ENCODE measurements around the gene FILIP1L.

FILIP1L gene

DNA sequence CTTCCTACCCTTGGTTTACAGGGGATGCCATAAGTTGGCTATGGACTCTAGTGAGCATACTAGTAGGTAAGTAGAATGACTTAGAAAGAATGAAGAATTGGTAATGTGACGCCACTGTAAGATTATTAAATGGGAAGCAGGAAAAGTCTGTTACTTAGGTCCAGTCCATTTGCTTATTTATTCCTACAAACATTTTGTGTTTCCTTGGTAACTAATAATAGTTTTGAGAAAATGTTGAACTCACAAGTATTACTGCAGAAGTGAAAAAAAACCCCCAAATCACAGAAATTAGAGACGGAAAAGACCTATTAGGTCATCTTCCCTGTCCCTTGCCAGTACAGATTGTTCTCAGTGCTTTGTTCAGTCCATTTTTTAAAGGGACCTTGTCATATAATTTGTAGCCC lies 233.2 kb downstream of the FILIP1L start:
- DNase-seq, result no peak

DNA sequence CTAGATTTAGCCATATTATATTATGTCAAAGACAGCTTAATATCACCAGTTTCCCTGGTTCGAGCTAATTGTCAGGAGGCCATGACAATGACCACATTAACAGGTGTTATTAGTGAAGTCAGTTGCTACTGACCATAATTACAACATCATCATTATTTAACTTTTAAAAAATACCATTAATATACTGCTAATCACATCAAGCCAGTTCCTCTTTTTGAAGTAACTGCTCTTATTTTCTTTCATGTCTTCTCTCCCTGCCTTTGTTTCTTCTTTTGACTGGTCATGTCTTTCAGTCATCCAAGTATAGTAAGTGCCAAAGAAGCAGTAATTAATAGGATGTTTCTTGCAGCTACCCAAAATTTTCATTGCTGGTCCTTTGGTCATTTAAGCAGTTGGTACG lies 235.0 kb downstream of the FILIP1L start:
- no peak for DNase-seq

DNA sequence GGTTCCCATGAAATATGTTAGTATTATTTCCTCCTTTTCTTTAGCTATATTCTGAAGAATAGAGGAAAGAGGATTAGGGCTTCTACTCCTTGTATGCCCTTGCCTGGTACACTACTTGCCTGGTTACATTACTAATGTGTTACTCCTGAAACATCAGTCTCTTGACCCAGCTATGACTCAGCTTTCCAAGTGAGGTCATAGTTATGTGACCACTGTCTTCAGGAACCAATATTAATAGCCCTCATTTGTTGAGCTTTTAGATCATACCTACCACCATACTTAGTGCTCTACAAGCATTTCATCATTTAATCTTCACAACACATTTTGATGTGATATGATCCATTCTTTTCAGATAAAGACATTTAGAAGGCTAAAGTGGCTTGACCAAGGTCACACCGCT lies 236.3 kb downstream of the FILIP1L start:
- no peak for DNase-seq

DNA sequence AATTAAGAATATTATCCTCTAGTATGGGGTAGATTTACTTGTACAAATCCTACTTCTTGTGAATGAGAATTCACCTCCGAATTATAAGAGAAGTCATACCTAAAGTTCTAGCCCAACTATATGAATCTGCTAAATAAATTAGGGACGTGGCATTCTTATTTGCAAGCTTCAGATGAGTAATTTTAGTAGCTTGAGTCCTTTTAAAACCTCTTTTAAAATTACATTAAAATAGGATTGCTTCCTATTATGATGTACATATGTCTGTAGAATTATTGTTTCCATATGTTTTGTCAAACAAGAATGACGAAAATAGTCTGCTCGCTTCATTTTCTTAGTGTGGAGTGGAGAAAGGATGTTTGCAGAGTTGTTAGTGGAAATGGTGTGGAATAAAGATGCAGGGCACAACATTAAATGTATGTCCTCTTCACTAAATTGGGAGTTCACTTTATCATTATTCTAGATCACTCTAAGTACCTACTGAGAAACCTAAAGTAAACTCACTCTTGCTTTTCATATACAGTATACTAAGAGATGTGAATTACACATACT lies 237.2 kb downstream of the FILIP1L start:
- DNase-seq, result no peak

DNA sequence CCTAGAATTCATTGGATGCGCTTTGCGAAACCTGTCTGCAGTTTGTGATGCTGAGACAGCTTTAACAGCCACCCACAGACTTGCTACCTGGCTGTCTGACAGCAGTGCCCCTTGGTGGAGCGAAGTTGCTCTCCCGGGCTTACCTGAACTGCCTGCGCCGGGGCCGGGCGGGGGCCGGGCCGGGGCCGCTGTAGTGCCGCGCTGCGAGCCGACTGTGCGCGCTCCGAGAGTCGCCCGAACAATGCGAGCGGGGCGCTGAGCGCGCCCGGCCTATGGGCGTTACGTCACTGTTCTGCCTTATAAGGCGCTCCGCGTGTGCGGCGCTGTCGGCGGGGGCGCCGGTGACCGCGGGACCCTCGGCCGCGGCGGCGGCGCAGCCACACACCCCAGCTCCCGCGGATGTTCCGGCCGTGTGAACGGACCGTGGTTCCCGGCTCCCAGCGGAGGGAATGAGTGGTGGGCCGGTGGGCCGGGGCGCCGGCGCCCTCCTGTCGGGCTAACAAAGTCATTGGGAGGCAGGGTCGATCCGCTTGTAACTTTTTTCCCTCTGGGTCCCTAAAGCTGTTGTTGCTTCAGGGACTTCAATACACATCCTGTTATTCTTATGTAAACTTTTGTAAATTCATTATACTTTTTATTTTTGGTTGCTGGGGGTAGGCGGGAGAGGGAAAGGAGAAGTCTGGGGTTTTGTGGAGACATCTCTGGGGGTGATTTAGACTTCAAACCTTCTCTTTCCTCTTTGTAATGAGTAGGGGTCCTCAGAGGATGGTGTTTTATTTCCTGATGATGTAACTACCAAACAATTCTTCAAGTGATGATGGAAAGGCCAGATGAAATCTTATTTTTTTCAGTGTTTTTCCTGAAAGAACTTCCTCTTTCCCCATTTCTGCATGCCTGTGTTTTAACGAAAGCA lies 238.1 kb downstream of the FILIP1L start:
- peak; percentile 69 to 77 for DNase-seq

DNA sequence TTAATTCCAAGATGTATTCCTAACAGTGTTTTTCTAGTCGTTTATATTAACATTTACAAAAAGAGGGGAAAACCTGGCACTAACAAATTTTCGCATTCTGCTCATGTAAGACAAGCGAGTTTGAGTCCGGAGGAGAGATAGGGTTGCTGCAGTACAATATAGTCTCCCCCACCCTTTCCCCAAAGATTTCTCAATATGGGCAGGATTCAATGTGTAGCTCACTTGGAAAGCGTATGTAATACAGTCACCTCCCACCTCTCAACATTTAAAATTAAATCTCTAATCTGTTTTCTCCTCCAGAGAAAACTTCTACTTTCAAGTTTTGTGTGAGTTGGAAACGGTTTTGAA lies 238.7 kb downstream of the FILIP1L start:
- DNase-seq, result peak; percentile 69 to 72

DNA sequence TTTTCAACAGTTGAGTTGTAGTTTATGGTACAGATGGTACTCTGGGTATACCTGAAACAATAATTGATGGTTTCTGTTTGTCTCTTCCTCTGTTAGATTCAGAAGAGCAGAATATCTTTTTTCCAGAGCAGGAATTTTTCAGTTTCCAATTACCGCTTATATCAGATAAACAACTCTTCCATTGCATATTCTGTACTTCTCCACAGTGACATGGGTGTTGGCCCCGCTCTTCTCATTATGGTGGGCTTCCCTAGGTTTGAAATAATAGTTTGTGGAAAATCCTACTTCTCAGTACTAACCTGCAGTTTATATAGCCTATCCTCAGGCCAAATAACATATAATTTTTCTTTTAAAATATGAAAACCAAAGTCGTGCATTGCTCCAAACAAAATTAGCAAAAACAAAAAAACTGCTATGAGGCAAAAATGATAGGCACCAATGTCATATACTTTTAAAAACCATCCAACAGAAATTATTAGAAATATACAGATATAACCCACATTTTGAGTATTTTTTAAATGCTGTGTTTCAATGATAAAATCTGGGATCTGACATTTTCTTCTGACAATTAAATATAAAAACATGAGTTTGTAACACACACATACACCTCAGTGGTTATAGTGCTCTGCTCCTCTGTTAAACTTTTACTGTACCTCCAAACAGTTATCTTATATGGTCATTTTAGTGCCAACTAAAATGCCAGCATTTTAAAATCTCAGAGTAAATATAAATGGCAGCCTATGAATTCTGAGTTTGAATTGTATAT lies 239.9 kb downstream of the FILIP1L start:
- DNase-seq, result no peak

DNA sequence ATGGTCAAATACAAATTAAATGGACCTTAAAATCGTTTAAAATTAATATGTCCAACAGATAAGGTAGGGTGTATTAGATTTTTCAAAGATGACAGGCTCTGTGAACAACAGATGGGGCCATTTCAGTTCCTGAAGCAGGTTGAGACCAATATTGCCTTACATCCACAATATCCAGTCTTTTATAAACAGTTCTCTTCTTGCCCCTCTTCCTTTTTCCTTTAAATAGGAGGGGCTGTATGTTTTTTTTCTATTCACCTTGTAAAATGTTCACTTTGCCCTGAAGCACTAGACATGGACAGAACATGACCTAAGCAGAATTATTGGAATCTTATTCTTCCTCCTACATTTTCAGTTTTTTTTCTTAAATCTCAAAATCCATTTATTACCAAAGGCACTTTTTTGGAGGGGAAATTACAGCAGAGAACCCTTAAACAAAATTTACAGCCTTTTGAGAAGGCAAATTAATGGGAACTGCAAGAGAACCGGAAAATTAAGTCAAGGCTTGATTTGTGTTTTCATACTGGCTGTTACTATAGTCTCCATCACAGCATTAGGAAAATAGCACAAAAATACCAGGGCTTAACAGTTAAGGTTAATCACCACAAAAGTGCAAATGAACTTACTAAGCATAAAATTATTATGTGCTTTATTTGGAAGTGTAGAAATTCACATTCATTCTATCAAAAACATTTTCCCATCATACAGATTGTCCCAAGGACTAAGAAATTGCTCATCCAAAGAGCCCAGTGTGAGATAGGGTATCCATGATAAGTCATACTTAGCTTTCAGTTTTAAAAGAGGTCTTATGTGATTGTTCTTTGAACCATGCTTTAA lies 240.8 kb downstream of the FILIP1L start:
- no peak for DNase-seq

DNA sequence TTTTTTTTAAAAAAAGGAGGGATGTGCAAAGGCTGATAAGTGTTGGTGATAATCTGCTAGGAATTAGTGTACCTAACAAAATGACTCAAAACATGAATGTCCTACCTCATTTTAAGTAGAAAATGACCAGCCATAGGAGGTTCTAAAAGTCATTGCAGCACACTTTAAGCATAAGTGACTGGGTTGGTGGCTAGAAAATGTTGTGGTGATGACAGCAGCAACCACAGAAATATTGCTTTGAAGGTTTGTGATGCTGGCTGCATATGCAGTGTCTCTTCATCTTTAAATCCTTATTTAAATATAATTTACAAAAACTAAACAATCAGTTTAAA lies 241.4 kb downstream of the FILIP1L start:
- no peak for DNase-seq

DNA sequence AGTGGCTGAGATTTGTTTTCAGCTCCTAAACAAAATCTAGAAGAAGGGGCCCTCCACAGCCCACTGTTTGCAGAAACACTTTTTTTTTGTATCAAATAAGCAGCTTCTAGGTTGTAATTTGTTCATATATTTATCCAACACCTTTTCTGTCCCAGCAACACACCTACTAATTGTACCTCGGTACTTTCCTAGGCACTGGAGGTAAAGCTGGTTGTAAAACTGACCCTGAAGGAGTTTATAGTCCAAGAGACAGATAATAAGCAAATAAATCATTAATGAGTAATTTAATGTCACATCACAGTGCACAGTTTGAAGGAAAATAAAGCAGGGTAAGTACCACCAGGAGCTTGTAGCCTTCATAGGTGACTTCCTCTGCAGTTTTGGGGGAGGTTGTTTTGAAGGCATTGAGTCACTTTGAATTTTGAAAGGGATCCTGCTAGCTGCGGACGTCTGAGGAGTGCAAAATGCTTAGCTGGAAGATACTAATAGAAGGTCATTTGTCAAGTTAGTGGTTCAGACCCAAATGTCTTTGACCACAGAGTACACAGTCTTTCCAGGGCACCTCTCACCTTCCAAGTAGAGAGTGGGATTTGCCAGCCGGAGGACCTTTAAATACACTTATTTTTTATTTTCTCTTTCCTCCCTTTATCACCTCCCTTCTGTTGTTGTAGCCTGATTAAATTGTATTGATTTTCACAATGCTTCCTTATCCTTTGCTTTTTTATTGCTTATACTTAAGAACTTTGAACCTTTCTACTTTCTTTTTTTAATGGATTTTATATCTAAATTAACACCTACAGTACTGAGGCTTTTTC lies 242.9 kb downstream of the FILIP1L start:
- no peak for DNase-seq

DNA sequence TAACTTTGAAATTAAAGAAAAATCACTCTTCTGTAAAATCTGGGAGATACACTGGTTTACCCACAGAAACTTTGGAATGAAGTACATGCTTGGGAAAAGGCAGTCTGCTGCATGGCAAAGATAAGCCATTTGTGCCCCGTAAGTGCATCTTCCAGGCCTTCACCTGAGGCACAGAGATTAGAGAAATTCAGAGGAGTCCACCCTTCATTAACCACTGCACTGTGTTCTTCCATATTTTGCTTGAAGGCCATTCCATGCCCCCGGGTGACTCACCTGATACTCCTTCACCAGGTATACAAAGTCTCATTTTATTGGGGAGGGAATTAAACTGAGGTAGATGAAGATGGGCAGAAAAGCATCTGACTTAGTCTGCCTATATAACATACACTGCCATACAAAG lies 243.6 kb downstream of the FILIP1L start:
- no peak for DNase-seq

DNA sequence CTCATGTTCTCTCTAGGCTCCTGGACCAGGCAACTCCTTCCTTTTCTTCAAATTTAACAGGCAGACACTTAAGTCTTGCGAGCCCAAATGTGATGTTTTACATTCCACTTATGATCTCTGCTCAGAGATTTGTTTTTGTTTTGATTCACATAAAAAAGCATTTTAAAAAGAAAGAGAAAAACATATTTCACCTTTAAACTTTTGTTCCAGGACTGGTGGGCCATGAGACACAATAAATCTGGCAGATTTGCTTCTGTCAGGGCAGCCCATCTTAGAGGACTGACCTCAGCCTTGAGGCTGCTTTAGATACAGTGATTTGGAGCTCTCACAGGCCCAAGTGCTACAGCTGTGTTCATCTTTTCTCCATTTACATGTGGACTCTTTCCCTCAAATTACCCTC lies 244.7 kb downstream of the FILIP1L start:
- no peak for DNase-seq

DNA sequence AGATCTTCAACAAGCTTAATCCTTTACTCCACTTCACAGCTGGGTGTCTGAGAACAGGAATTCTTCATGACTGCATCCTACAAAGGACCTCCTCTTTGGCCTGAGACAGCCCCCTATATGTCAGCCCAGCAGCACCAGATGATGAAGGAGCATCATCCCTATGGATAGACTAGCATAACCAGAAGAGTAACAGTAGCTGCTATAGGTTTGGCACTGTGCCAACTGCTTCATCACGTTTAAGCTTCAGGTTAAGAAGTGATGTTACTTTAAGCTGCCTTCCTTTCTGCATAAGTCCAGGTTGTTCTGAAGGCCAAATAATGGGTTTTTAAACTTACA lies 246.0 kb downstream of the FILIP1L start:
- no peak for DNase-seq

DNA sequence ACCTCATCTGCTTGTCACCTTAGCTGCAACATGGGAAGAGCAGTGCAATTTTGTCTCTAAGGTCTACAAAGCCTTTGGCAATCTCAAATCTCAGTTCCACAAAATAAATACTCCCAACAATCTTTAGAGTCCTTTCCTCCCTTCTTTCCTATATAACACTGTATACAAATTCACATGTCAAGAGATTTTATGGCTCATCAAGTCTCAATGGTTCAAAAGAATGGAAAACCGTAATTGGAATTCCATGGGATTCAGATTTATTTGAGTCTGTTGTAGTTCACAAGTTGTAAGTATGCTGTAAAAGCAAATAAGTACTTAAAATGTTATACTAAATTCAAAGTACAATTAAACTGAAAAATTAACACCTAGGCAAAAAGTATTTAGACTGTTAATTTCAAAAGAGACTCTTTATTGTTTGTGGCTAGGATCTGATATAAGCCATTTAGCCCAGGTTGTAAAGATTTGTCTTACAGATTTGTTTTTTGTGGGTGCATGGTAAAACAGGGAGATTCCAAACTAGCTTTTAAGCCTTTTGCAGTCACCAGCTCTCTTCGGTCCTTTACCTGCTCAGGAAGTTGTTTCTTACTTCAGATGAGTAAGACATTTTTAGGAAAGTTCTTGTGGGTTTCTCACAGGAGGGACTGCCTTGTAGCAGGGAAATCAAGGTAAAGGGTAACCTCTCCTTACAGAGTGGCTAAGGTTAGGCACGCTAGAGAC lies 246.5 kb downstream of the FILIP1L start:
- DNase-seq, result no peak

DNA sequence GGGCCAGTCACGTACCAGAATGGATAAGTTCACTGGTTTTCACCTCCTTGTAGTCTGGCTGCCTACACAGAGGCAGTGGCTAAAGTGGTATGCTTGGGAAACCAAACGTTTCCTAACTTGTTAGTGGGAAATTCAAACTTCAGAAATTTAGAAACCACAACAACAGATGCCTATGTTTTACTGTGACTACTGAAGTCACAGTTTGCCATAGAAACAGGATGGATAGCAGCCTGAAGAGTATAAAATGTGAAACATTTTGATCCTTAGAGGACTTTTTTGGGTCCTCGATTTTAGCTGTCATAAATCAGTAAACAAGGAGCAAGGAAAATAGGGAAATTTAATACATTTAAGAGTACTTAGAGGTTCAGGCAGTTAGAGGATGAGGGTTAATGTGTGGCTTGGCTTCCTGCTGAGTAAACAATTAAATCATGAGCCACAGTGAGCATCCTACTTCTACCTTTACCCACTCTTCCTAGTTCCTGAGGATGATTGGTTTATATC lies 248.0 kb downstream of the FILIP1L start:
- DNase-seq, result peak in 1 of 2 experiments; percentile 21

DNA sequence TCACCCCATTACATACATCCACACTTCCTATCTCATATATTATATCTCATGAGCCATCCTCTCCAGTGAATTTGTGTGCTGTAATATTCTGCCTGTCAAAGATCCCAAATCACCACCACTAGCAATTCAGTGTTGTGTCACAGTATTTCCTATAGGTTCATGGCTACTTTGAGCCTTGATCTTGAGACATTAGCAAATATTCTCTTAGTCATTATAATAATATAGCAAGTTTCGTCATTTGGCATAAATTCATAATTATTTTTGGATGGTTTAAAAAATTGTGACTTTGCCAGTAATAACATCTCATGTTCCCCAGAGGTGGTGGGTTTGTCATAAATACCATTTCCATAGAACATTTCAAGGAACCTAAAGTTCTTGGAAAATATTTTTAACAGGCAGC lies 249.0 kb downstream of the FILIP1L start:
- no peak for DNase-seq

DNA sequence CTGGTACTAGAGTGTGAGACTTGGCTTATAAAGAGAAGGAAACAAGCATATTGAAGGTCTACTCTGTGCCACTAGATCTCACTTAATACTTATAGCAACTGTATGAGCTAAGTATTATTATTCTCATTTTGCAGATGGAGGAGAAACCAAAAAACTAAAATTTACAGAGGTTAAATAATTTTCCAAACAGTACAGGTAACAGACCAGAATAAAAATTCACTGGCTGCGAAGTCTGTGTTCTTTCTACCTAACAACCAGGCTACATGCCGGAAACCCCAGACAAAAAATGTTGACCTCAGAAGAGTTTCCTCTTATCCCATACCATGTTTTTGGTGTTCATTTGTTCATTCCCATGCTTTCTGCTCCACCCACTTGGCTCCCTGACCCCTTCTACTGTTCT lies 250.0 kb downstream of the FILIP1L start:
- no peak for DNase-seq

DNA sequence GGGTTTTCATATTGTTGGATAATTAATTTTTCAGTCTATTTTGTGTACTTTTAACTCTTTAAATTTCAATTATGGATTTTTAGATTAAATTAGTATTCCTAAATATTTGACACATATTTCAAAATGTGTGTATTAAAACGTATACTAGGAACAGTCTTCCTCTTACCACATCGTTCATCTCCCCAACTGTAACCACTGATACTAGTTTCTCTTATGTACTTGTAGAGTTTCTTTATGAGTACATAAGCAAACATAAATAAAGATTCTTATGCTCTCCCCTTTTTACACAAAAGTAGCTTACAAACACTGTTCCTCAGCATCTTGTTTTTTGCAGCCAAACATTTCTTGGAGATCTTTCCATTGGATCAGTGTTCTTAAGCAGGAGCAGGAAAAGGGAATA lies 250.7 kb downstream of the FILIP1L start:
- no peak for DNase-seq

DNA sequence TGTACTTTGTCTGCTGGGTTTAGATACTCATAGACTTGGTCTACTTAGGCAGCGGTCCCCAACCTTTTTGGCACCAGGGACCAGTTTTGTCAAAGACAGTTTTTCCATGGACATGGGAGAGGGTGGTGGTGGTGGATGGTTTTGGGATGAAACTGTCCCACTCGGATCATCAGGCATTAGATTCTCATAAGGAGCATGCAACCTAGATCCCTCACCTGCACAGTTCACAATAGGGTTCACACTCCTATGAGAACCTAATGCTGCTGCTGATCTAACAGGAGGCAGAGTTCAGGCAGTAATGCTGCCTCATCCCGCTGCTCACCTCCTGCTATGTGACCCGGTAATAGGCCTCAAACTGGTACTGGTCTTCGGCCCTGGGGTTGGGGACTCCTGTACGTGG lies 251.3 kb downstream of the FILIP1L start:
- DNase-seq, result no peak

DNA sequence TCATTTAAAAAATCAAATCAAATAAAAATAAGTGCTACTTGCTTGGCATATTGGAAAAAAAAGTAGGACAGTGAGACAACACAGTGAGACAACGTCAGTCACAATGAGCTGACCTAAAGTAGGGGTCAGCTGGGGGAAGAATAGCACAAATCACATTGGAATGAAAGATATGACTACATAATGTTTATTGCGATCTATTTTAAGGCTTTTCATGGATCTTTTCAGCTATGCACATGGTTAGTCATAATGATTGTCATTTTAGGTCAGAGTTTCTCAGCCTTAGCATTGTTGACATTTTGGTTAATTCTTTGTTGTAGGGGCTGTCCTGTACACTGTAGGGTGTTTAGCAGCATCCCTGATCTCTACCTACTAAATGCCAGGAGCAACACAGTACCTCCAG lies 252.1 kb downstream of the FILIP1L start:
- no peak for DNase-seq

DNA sequence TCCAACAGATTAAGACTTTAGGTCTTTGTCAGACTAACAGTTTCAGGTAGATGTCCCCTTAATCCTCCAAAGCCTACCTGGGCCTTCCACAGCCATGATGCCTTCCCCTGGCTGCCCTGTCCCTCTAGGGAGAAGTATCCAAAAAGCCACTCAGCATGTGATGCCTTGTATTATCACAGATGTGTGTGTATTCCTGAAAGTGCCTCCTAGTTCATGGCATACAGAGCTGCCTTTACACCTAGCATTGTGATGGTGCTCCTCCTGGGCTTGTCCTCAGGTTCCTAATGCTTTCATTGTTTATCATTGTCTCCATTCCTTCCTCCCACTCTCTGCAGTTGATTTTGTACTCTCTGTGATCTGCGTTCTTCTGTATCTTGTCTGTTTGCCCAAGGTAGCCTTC lies 253.1 kb downstream of the FILIP1L start:
- DNase-seq, result no peak

DNA sequence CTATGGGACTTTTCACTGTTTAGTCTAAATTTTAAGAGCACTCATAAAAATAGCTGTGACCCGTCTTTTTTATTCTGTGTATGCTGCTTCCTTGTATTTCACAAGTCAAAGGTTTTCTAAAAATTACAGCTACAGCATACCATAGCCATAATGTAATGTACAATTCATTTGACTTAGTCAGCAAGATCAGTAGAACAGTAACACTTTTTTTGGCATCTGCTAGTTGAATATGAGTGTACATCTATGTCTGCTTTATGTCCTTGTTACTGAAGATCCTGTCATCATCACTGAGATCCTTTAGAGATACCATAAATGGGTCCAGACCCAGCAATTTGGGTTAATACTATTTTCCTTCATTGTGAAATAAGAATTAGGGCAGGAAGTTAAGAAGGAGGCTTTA lies 254.5 kb downstream of the FILIP1L start:
- no peak for DNase-seq

Data from Kasumi-1 (cell line).